ENCODE measurements around the gene CEMIP2.

CEMIP2 gene

GRCh38 chr9:71762900-71763653 is 5.2 kb downstream of the CEMIP2 start:
- no peak for TF ChIP-seq CTCF (IDR thresholded peaks at IDR 0.05; ENCODE audit: insufficient read depth, low read length, missing control alignments)
- H3K4me3 ChIP-seq (ENCODE audit: low read depth, low read length) = no peak overlapping the region
- POLR2A ChIA-PET = interaction anchor here (0.9 to 1.0 kb wide), 2 partner anchors 20 to 31 kb away, joined by 5 read pairs; no protein-coding TSS in a partner anchor
- DNase-seq (ENCODE audit: low read depth, low spot score) = peak; percentile 61
- CTCF ChIA-PET = no interaction called here

- CTCF ChIA-PET = interaction anchor here (1.0 to 1.6 kb wide), 2 partner anchors 10 to 45 kb away, joined by 3 to 7 read pairs; no protein-coding TSS in a partner anchor
- no peak for DNase-seq (ENCODE audit: low read depth, low spot score)
These were observed 6.4 kb downstream of the CEMIP2 start for GRCh38 chr9:71761938-71762353.

GRCh38 chr9:71760901-71761300 is 7.4 kb downstream of the CEMIP2 start:
- no peak for TF ChIP-seq CTCF (IDR thresholded peaks at IDR 0.05; ENCODE audit: insufficient read depth, low read length, missing control alignments)
- DNase-seq (ENCODE audit: low read depth, low spot score) = no peak
- POLR2A ChIA-PET = no interaction called here
- H3K4me3 ChIP-seq (ENCODE audit: low read depth, low read length) = no peak overlapping the region
- CTCF ChIA-PET = interaction anchor here (0.9 to 1.6 kb wide), 5 partner anchors 9 to 264 kb away, joined by 3 to 7 read pairs (median 3); no protein-coding TSS in a partner anchor

More at GRCh38 chr9:71761938-71762353, 6.4 kb downstream of the CEMIP2 start:
- POLR2A ChIA-PET = no interaction called here
- no peak for TF ChIP-seq CTCF (IDR thresholded peaks at IDR 0.05; ENCODE audit: insufficient read depth, low read length, missing control alignments)
- H3K4me3 ChIP-seq (ENCODE audit: low read depth, low read length) = no peak overlapping the region

- H3K4me3 ChIP-seq (ENCODE audit: low read depth, low read length) = no peak overlapping the region
- DNase-seq (ENCODE audit: low read depth, low spot score) = no peak
- TF ChIP-seq CTCF (IDR thresholded peaks at IDR 0.05; ENCODE audit: insufficient read depth, low read length, missing control alignments) = no peak
- ChIA-PET POLR2A (no interaction called here), CTCF (no interaction called here)
These were observed 9.5 kb downstream of the CEMIP2 start for GRCh38 chr9:71758785-71759184.

- TF ChIP-seq CTCF (IDR thresholded peaks at IDR 0.05; ENCODE audit: insufficient read depth, low read length, missing control alignments) = no peak
- POLR2A ChIA-PET = no interaction called here
- DNase-seq (ENCODE audit: low read depth, low spot score) = no peak
- CTCF ChIA-PET = no interaction called here
- no peak overlapping the region for H3K4me3 ChIP-seq (ENCODE audit: low read depth, low read length)
These were observed 10.0 kb downstream of the CEMIP2 start for GRCh38 chr9:71758277-71758676.

GRCh38 chr9:71756753-71757152 is 11.6 kb downstream of the CEMIP2 start:
- CTCF ChIA-PET = interaction anchor here (0.6 to 1.7 kb wide), 3 partner anchors 13 to 152 kb away, joined by 3 read pairs; no protein-coding TSS in a partner anchor
- POLR2A ChIA-PET = no interaction called here
- H3K4me3 ChIP-seq (ENCODE audit: low read depth, low read length) = no peak overlapping the region
- no peak for TF ChIP-seq CTCF (IDR thresholded peaks at IDR 0.05; ENCODE audit: insufficient read depth, low read length, missing control alignments)
- no peak for DNase-seq (ENCODE audit: low read depth, low spot score)

Data from AG04449 (cell line).